BLaER1 treated with 17β-estradiol and CSF1 and Interleukin-3, amounts not matched to agents 10 nM and 100 nM (cell line): ENCODE data around the gene CREB3L2.

ENCODE experiments used
- H3K27ac ChIP-seq, 11 experiments: shearing (Covaris generic); formaldehyde crosslinking; 2 replicates each; pipeline ENCODE4 v1.8.1; 2022
- H3K27me3 ChIP-seq, 11 experiments: shearing (Covaris generic); formaldehyde crosslinking; 2 replicates each; pipeline ENCODE4 v1.8.1; 2022
- H3K36me3 ChIP-seq, 11 experiments: shearing (Covaris generic); formaldehyde crosslinking; 2 replicates each; pipeline ENCODE4 v1.8.1; 2022
- H3K4me1 ChIP-seq, 10 experiments: shearing (Covaris generic); formaldehyde crosslinking; 2 replicates each; pipeline ENCODE4 v1.8.1; 2022
- H3K4me2 ChIP-seq, 11 experiments: shearing (Covaris generic); formaldehyde crosslinking; 2 replicates each; pipeline ENCODE4 v1.8.1; 2022
- H3K4me3 ChIP-seq, 10 experiments: shearing (Covaris generic); formaldehyde crosslinking; 2 replicates each; pipeline ENCODE4 v1.8.1; 2022
- H3K9ac ChIP-seq, 11 experiments: shearing (Covaris generic); formaldehyde crosslinking; 2 replicates each; pipeline ENCODE4 v1.8.1; 2022
- H3K9me3 ChIP-seq, 11 experiments: shearing (Covaris generic); formaldehyde crosslinking; replicated peaks in 1 of 11; 2 replicates each; pipeline ENCODE4 v1.8.1; 2022
- H4K20me1 ChIP-seq, 11 experiments: shearing (Covaris generic); formaldehyde crosslinking; 2 replicates each; pipeline ENCODE4 v1.8.1; 2022
- Cebpa-rat ChIP-seq, 11 experiments: shearing (Covaris generic); IDR thresholded peaks; 2 replicates each; pipeline ENCODE4 v1.8.1; 2022

Gene CREB3L2

GRCh38 chr7:137965942-137966640 lies 35.8 kb downstream of the CREB3L2 start:
- peaks cover 0 to 12% (median 7%) of the 10 kb centered on the region in 11 experiments; a peak in 11 of 22 replicates for H3K9me3 ChIP-seq
- TF ChIP-seq Cebpa-rat (IDR thresholded peaks at IDR 0.05), result no peak
- peaks cover 0 to 10% (median 0%) of the 10 kb centered on the region in 11 experiments; a peak in 3 of 22 replicates for H4K20me1 ChIP-seq
- no peaks in the 10 kb centered on the region for H3K27me3 ChIP-seq
- H3K4me2 ChIP-seq, result no peak overlapping the region
- H3K27ac ChIP-seq, result no peak overlapping the region
- H3K36me3 ChIP-seq, result peaks cover 0 to 6% (median 3%) of the 10 kb centered on the region in 11 experiments; a peak in 4 of 22 replicates
- no peak overlapping the region for H3K4me3 ChIP-seq
- no peak overlapping the region for H3K9ac ChIP-seq
- peaks cover 0 to 39% (median 8%) of the 10 kb centered on the region in 10 experiments; a peak in 10 of 20 replicates for H3K4me1 ChIP-seq

- no peak for TF ChIP-seq Cebpa-rat (IDR thresholded peaks at IDR 0.05)
These were observed 36.9 kb downstream of the CREB3L2 start for GRCh38 chr7:137964824-137965545.

GRCh38 chr7:137962875-137963507 lies 38.9 kb downstream of the CREB3L2 start:
- Histone ChIP-seq H3K4me3 (no peak overlapping the region), H3K9ac (no peak overlapping the region), H3K4me2 (no peak overlapping the region), H3K27me3 (no peaks in the 10 kb centered on the region), H3K27ac (no peak overlapping the region), H4K20me1 (peaks cover 0 to 10% (median 0%) of the 10 kb centered on the region in 11 experiments; a peak in 3 of 22 replicates), H3K36me3 (peaks cover 0 to 12% (median 2%) of the 10 kb centered on the region in 11 experiments; a peak in 5 of 22 replicates), H3K4me1 (peaks cover 0 to 68% (median 15%) of the 10 kb centered on the region in 10 experiments; a peak in 11 of 20 replicates), H3K9me3 (no peaks in the 10 kb centered on the region)
- no peak for TF ChIP-seq Cebpa-rat (IDR thresholded peaks at IDR 0.05)

More at GRCh38 chr7:137964824-137965545, 36.9 kb downstream of the CREB3L2 start:
- Histone ChIP-seq H3K9ac (no peak overlapping the region), H3K36me3 (peaks cover 0 to 6% (median 1%) of the 10 kb centered on the region in 11 experiments; a peak in 4 of 22 replicates), H3K4me3 (no peak overlapping the region), H3K4me2 (no peak overlapping the region), H4K20me1 (peaks cover 0 to 10% (median 0%) of the 10 kb centered on the region in 11 experiments; a peak in 3 of 22 replicates), H3K4me1 (peaks cover 0 to 50% (median 8%) of the 10 kb centered on the region in 10 experiments; a peak in 10 of 20 replicates), H3K27ac (no peak overlapping the region), H3K27me3 (no peaks in the 10 kb centered on the region), H3K9me3 (peaks cover 0 to 12% (median 7%) of the 10 kb centered on the region in 11 experiments; a peak in 11 of 22 replicates)

GRCh38 chr7:137962491-137962874 lies 39.4 kb downstream of the CREB3L2 start:
- Histone ChIP-seq H3K4me3 (no peak overlapping the region), H3K27ac (no peak overlapping the region), H3K4me1 (peaks cover 0 to 63% (median 16%) of the 10 kb centered on the region in 10 experiments; a peak in 11 of 20 replicates), H3K4me2 (peak overlapping the region in 1 of 11 experiments; percentile 84; a peak in 1 of 22 replicates), H3K36me3 (peaks cover 0 to 18% (median 7%) of the 10 kb centered on the region in 11 experiments; a peak in 5 of 22 replicates), H3K9me3 (no peaks in the 10 kb centered on the region), H3K27me3 (no peaks in the 10 kb centered on the region), H4K20me1 (peaks cover 0 to 10% (median 0%) of the 10 kb centered on the region in 11 experiments; a peak in 3 of 22 replicates), H3K9ac (no peak overlapping the region)
- no peak for TF ChIP-seq Cebpa-rat (IDR thresholded peaks at IDR 0.05)

GRCh38 chr7:137961200-137962177 lies 40.4 kb downstream of the CREB3L2 start:
- peak overlapping the region in 1 of 11 experiments; percentile 37; a peak in 1 of 22 replicates for H3K27ac ChIP-seq

GRCh38 chr7:137960020-137960419 lies 41.9 kb downstream of the CREB3L2 start:
- peak overlapping the region in 1 of 11 experiments; percentile 60; a peak in 1 of 22 replicates for H3K4me2 ChIP-seq
- H3K27ac ChIP-seq, result no peak overlapping the region
- peaks cover 0 to 18% (median 7%) of the 10 kb centered on the region in 11 experiments; a peak in 5 of 22 replicates for H3K36me3 ChIP-seq
- peaks cover 0 to 10% (median 0%) of the 10 kb centered on the region in 11 experiments; a peak in 2 of 22 replicates for H4K20me1 ChIP-seq
- no peak overlapping the region for H3K9ac ChIP-seq
- no peaks in the 10 kb centered on the region for H3K9me3 ChIP-seq
- H3K27me3 ChIP-seq, result no peaks in the 10 kb centered on the region
- no peak for TF ChIP-seq Cebpa-rat (IDR thresholded peaks at IDR 0.05)
- peaks cover 0 to 43% (median 12%) of the 10 kb centered on the region in 10 experiments; a peak in 11 of 20 replicates for H3K4me1 ChIP-seq
- H3K4me3 ChIP-seq, result no peak overlapping the region

More at GRCh38 chr7:137961200-137962177, 40.4 kb downstream of the CREB3L2 start:
- H4K20me1 ChIP-seq, result peaks cover 0 to 10% (median 0%) of the 10 kb centered on the region in 11 experiments; a peak in 2 of 22 replicates
- no peak overlapping the region for H3K4me3 ChIP-seq
- H3K9ac ChIP-seq, result no peak overlapping the region
- H3K4me2 ChIP-seq, result peak overlapping the region in 5 of 11 experiments; percentile 25 to 84 (median 63); a peak in 9 of 22 replicates
- no peaks in the 10 kb centered on the region for H3K27me3 ChIP-seq
- H3K36me3 ChIP-seq, result peaks cover 0 to 18% (median 7%) of the 10 kb centered on the region in 11 experiments; a peak in 5 of 22 replicates
- peaks cover 0 to 53% (median 12%) of the 10 kb centered on the region in 10 experiments; a peak in 10 of 20 replicates for H3K4me1 ChIP-seq
- H3K9me3 ChIP-seq, result no peaks in the 10 kb centered on the region
- no peak for TF ChIP-seq Cebpa-rat (IDR thresholded peaks at IDR 0.05)

GRCh38 chr7:137958470-137959431 lies 43.1 kb downstream of the CREB3L2 start:
- Histone ChIP-seq H3K27ac (peak overlapping the region in 3 of 11 experiments; percentile 6 to 32 (median 7); a peak in 2 of 22 replicates), H3K9me3 (no peaks in the 10 kb centered on the region), H3K27me3 (no peaks in the 10 kb centered on the region), H3K4me3 (no peak overlapping the region), H4K20me1 (peaks cover 0 to 10% (median 0%) of the 10 kb centered on the region in 11 experiments; a peak in 4 of 22 replicates), H3K4me2 (peak overlapping the region in 3 of 11 experiments; percentile 48 to 60 (median 57); a peak in 7 of 22 replicates), H3K9ac (no peak overlapping the region), H3K4me1 (peaks cover 0 to 43% (median 12%) of the 10 kb centered on the region in 10 experiments; a peak in 12 of 20 replicates), H3K36me3 (peaks cover 0 to 18% (median 7%) of the 10 kb centered on the region in 11 experiments; a peak in 5 of 22 replicates)
- no peak for TF ChIP-seq Cebpa-rat (IDR thresholded peaks at IDR 0.05)
